ENCODE data around the gene SRC.

Gene SRC

GRCh38 chr20:37393196-37393862 is 47.4 kb downstream of the SRC start:
- Histone ChIP-seq H3K79me2 (ENCODE audit: insufficient read depth, low read depth) (no peaks in the 10 kb centered on the region), H3K4me2 (no peak overlapping the region), H3K9ac (no peak overlapping the region), H3K27me3 (ENCODE audit: insufficient read depth, low read depth) (peaks cover 3% of the 10 kb centered on the region; the same call in 1 of the 2 replicates), H3K4me3 (IDR thresholded peaks at IDR 0.05; ENCODE audit: insufficient read depth, low read depth, low read length) (no peak overlapping the region), H3K36me3 (ENCODE audit: insufficient read depth) (no peaks in the 10 kb centered on the region), H3K27ac (no peak overlapping the region), H2AFZ (ENCODE audit: low read depth) (no peak overlapping the region), H3K4me1 (ENCODE audit: low read depth, poor library complexity, severe bottlenecking) (no peaks in the 10 kb centered on the region), H4K20me1 (ENCODE audit: insufficient read depth) (no peaks in the 10 kb centered on the region)
- no peak for TF ChIP-seq CTCF (conservative IDR thresholded peaks at IDR 0.05; ENCODE audit: low read depth, low read length)

DNA sequence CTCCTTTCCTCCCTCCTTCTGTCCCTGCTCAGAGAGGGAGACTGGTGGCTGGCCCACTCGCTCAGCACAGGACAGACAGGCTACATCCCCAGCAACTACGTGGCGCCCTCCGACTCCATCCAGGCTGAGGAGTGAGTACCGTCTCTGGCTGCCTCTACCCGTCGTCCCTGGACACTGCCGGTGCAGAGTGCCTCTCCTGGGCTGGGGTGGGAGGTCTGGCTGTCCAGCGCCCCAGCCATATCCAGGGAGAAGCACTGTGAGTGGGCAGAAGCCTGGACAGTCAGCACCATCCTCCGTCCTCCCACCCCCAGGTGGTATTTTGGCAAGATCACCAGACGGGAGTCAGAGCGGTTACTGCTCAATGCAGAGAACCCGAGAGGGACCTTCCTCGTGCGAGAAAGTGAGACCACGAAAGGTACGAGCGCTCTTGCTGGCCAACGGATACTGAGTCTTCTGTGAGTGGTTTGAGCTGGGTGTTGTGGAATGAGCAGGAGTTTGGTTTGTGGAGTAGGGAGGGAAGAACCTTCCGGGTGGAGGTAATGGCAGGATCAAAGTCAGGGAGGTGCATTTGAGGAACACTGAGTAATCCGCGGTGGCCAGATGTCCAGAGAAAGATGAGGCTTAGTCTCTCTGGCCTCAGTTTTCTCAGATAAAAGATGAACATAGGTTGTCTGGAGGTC is 48.1 kb downstream of the SRC start:
- Histone ChIP-seq H3K4me3 (IDR thresholded peaks at IDR 0.05; ENCODE audit: insufficient read depth, low read depth, low read length) (no peak overlapping the region), H3K27ac (no peak overlapping the region), H3K27me3 (ENCODE audit: insufficient read depth, low read depth) (peaks cover 3% of the 10 kb centered on the region; the same call in 1 of the 2 replicates), H2AFZ (ENCODE audit: low read depth) (no peak overlapping the region), H3K4me1 (ENCODE audit: low read depth, poor library complexity, severe bottlenecking) (no peaks in the 10 kb centered on the region), H3K36me3 (ENCODE audit: insufficient read depth) (no peaks in the 10 kb centered on the region), H3K9ac (no peak overlapping the region), H3K79me2 (ENCODE audit: insufficient read depth, low read depth) (no peaks in the 10 kb centered on the region), H3K4me2 (no peak overlapping the region), H4K20me1 (ENCODE audit: insufficient read depth) (no peaks in the 10 kb centered on the region)
- TF ChIP-seq CTCF (conservative IDR thresholded peaks at IDR 0.05; ENCODE audit: low read depth, low read length): no peak

DNA sequence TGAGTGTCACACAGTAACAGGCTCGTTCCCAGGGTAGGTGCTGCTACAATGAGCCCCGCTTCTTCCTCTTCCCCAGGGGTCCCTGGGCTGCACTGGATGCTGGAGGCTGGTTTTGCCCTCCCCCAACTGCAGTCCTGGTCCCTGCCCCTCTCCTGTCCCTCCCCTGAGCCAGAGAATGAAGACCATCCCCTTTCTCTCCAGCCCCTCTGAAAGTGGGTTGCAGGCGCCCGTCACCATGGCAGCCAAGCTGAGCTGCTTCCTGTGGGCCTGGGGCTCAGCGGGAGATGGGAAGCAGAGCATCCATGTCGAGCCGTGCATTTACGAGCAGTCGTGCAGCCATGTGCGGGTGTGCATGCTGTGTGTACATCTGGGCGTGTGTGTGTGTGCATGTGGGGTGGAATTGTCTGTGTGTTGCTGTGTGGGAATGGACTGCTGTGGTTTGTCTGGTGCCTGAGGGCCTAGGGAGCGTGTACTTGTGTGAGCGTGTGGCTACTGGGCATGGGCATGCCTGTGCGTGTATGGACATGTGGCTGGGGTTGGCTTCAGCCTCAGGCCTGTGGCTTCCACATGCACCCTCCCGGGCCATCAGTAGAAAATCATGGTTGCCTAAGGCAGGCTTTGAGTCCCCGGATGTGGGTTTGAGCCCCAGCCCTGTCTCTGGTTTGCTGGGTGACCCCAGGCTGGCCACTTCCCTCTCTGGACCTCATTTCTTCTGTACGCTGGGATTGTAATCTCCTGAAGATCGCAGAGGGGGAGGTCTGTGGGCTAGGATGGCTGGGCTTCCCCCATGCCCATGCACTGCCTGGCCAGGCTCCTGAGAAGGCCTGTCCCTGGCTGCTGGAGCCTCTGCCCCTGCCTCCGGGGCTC is 48.8 kb downstream of the SRC start:
- Histone ChIP-seq H3K4me3 (IDR thresholded peaks at IDR 0.05; ENCODE audit: insufficient read depth, low read depth, low read length) (no peak overlapping the region), H3K4me2 (no peak overlapping the region), H3K79me2 (ENCODE audit: insufficient read depth, low read depth) (no peaks in the 10 kb centered on the region), H3K9ac (no peak overlapping the region), H3K4me1 (ENCODE audit: low read depth, poor library complexity, severe bottlenecking) (no peaks in the 10 kb centered on the region), H3K36me3 (ENCODE audit: insufficient read depth) (no peaks in the 10 kb centered on the region), H2AFZ (ENCODE audit: low read depth) (no peak overlapping the region), H4K20me1 (ENCODE audit: insufficient read depth) (no peaks in the 10 kb centered on the region), H3K27ac (no peak overlapping the region), H3K27me3 (ENCODE audit: insufficient read depth, low read depth) (peaks cover 3% of the 10 kb centered on the region; the same call in 1 of the 2 replicates)
- TF ChIP-seq CTCF (conservative IDR thresholded peaks at IDR 0.05; ENCODE audit: low read depth, low read length): no peak

DNA sequence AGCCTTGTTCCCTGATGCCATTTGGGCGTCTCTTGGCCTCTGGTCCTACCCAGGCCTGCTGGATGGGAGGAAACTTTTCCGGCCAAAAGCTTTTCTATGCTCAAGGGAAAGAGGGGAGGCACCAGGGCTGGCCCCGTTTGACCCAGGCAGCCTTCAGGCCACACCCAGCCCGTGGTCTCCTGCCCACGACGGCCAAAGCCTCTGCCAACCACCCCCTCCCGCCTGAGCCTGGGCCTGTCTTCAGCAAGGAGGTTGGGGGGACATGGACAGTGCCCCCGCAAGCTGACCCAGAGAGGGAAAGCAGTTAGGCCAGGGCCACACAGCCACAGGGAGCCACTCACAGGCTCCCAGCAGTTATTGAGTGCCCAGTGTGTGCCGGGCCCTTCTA is 49.5 kb downstream of the SRC start:
- Histone ChIP-seq H3K9ac (no peak overlapping the region), H2AFZ (ENCODE audit: low read depth) (no peak overlapping the region), H4K20me1 (ENCODE audit: insufficient read depth) (no peaks in the 10 kb centered on the region), H3K4me3 (IDR thresholded peaks at IDR 0.05; ENCODE audit: insufficient read depth, low read depth, low read length) (no peak overlapping the region), H3K4me2 (no peak overlapping the region), H3K36me3 (ENCODE audit: insufficient read depth) (no peaks in the 10 kb centered on the region), H3K27me3 (ENCODE audit: insufficient read depth, low read depth) (peaks cover 3% of the 10 kb centered on the region; the same call in 1 of the 2 replicates), H3K79me2 (ENCODE audit: insufficient read depth, low read depth) (no peaks in the 10 kb centered on the region), H3K27ac (no peak overlapping the region), H3K4me1 (ENCODE audit: low read depth, poor library complexity, severe bottlenecking) (no peaks in the 10 kb centered on the region)
- TF ChIP-seq CTCF (conservative IDR thresholded peaks at IDR 0.05; ENCODE audit: low read depth, low read length): no peak

All from KMS-11 (cell line).